ENCODE data around the gene TFAP2B. TPM values are rescaled to one million over a fixed set of nuclear protein-coding genes. Genes with fewer than 3 reads are reported as not detected.

TFAP2B gene
- polyA plus RNA-seq (2013, experiment 1 of 2; ENCODE audit: insufficient read length), result not detected
- polyA plus RNA-seq (2013, experiment 2 of 2; ENCODE audit: insufficient read length), result not detected

DNA sequence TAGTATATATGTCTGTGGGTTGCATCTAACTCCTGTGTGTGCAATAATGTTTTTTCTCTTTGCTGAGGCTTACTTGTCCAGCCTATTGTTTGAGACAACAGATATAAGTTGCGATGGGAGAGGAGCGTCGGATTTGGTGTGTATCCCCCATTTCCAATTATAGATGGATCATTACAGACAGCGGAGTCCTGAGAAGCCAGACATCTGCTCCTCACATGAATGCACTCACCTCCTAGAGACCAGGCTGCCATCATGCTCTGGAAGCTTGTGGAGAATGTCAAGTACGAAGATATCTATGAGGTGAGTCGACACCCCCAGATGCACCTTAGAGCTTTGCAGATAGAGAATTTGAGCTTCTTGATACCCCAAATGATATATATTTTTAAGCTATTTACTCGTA, at the start of gene TFAP2B:
Gene TFAP2B (plus strand): TSS at position 199 of the 400 bp plus-strand sequence. CDS start 21 bp downstream, at position 220.
- no peak for DNase-seq

DNA sequence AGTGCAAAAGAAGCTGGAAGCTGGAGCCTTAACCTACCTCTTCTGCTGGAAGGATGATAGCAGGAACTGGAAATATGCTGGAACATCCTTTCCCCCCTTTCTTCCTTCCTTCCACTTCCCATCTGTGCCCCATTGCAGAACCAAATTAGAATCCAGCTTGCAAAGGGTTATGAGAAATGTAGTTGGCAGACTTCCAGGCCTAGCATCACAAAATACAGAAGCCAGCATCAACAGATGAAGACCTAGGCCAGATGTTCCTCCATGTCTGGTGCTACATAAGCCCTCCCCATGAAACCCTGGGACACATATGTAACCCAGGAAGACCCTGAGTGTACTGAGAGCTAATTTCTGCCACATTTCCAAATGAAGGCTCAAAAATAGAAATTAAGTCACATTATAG, 40.0 kb upstream of the TFAP2B start:
- DNase-seq, result no peak

DNA sequence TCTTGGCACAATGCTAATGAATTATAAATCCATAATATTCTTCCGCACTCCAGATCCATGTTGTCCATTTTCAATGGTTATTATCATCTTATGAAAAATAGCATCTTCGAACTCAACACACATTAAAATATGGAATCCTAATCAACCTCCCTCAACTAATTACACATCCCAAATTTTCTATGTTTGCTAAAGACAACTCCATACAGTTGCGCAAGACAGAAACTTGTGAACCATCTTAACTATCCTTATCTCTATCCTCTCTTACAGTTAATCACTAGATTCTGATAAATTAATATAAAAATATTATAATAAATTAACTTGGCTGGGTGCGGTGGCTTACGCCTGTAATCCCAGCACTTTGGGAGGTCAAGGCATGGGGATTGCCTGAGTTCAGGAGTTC, 38.3 kb upstream of the TFAP2B start:
- DNase-seq, result no peak

DNA sequence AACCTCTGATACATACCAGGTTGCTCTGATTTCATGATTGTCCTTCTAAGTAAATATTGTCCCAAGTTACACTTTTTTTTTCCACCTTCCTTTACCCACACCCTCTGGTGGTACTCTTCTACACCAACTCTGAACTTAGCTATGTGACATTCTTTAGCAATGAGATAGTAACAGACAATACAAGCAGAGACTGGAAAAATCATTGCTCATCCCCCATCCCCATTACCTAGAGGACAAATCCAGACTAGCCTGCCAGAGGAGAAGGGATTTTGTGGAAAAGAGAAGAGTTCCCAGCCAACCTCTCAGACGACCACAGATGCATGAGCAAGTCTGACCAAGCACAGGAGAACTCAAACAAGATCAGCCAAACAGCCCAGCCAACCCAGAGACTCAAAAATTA, 32.8 kb upstream of the TFAP2B start:
- DNase-seq, result no peak

DNA sequence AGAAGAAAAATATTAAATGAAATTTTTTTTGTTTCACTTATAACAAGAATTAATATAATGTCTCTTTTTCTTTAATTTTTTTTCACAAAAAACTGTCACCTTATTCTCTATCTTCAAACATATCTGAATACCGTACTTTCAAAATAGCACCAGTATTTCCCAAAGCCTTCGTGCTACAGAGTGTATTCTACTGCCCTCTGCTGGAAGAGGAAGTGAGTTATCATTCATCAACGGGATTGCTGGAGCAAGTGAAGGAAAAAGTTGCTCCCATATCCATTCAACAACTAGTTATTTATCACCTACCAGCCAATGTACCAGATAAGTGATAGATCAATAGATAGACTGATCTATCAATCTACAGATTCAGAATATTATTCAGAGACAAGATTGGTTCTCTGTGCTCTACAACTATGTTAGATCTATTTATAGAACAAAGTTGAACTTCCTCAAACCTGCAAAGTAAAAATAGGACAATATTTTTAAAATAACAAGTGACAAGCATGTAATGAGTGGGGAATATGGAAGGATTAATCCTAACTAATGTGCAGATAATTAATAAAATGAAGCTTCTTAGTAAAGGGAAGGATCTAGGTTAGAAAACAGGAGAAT, 26.7 kb upstream of the TFAP2B start:
- peak; percentile 12 for DNase-seq

DNA sequence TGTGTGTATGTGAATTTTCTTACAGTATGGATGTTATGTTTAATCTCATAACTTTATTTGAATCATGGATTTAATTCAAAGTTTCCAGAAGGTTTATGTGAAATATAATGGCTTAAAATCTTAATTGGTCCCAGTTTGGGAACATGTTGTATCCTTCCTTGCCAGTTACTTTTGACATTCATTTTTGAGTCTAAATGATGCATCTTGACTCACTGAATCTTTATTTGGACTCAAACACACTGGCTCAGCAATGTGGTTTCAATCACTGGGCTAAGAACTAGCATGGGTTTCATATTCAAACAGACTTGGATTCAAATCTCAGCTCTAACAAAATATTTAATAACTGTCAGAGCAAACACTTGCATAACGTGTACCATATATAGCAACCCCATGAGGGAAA, 25.9 kb upstream of the TFAP2B start:
- DNase-seq, result no peak

DNA sequence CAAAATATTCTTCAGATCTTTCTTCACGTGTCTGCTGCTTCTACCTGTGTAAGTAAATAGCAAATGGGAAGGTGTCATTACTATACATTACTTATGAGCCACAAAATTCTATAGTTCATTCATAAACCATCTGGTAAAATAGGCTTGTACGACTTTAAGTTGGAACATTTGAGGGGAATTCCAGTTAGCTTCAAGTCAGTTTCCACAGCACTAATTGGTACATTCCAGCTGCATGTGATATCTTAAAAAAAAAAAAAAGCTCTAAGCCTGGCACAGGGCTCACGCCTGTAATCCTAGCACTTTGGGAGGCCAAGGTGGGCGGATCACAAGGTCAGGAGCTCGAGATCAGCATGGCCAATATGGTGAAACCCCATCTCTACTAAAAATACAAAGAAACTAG, 23.1 kb upstream of the TFAP2B start:
- DNase-seq, result no peak

DNA sequence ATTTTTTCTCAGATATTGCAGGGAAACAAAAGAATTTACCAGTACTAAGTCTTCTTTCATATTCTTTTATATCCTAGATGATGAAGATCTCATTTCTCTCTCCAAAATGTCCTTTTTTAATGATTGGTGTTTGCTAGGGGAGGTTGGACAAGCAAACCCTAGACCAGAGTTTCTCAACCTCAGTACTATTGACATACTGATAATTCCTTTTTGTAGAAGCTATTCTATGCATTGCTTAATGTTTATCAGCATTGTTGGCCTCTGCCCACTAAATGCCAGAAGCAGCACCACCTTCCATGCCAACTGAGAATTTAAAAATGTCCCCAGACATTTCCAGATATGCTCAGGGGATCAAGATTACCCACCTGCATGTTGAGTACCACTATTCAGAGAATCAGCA, 14.4 kb upstream of the TFAP2B start:
- no peak for DNase-seq

DNA sequence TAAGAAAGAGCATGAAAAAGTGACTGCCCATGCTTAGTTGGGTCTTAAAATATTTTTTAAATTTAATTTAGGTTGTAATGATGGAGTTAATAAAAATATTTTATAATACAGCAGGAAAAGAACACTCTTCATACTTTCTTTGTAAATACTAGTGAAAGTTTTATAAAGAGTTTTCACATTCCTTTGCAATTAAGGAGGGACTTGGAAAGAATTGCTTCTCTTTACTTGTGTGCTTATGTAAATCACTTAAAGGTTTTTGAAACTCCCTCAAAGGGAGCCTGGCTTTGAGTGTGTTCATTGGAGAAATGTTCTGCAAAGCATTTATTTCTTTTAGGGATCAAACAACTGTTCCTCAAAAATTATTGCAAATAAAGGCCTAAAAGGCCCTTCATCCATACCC, 11.6 kb upstream of the TFAP2B start:
- no peak for DNase-seq

DNA sequence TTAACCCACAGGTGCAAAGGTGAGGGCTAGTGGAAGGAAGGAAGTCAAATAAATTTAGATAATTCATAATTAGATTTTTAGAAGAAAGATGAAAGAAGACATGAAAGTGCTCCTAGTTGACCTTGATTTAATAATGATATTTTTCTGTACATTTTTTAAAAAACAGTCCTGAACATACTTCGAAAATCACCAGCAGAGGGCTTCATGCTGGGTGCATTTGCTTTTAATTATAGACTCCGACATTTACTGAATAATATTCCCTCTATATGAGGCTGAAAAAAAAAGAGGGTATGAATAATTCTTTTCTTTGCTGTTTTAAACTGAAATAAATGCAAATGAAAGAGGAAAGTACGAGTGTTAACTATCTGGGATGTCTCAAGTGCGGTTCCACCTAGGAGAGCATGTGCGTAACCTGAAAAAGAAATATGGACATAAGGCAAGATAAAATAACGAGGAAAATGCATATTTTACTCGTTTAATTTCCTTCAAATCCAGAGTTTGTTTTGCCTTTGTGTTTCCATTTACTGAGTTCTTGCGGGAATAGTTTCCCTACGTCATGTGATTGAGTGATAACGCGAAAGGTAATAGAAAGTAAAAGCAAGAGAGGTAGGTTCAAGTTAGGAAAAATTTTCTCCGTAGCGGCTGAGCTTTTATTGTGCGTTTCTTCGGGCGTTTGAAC, 3.1 kb upstream of the TFAP2B start:
- DNase-seq, result no peak

DNA sequence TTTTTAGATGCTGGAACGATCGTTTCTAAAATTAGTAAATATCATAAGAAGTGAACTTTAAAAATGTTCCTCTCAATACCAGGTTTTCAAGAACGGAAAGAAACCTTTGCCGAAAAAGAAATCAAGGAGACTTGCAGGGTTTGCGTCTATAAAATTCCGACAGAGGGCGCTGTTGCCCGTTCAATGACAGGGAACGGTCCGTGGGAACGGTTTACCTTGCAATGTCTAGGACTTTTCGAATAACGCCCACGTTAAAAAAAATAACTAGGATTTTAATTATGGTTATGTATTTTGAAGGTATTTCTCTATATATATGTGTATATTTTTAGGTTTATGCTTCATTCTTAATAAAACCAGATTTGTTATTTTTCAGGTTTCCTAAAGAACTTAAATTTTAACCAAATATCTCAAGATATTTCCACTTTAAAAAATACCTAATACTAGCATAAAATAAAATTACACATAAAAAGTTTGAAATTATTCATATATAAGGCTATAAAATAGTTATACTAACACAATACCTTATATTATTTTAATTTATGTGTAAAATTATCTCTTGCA, 2.5 kb upstream of the TFAP2B start:
- peak; percentile 53 for DNase-seq

DNA sequence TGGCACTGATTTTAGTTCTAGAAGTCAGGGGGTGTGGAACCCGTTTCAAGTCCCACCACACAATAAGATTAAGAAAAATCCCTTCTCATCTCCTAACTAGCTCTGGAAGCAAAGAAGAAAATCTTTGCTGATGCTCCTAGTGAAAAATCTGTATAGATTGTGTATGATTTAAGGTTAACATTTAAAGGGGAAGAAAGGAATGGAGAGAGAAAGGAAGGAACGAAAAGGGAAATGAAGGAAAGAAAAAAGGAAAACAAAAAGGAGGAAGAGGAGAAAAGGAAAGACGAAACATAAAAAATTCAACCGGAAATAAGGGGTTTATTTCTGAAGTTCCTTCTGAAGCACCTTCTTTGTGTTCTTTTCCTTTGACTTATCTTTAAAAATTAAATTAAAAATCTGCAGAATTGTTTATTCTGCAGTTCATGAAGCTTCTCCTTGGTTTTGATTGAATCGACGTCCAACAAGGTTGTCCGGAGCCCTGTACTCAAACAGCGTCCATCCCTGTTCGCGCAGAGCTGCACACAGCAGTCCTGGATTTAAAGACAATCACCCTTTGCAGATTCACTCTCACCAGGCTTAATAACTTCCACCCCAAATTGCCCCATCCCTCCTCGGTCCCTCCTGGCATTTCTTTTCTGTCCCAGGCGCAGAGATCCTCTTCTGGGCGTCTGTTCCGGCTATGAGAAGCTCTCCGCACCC, 1.6 kb upstream of the TFAP2B start:
- no peak for DNase-seq

DNA sequence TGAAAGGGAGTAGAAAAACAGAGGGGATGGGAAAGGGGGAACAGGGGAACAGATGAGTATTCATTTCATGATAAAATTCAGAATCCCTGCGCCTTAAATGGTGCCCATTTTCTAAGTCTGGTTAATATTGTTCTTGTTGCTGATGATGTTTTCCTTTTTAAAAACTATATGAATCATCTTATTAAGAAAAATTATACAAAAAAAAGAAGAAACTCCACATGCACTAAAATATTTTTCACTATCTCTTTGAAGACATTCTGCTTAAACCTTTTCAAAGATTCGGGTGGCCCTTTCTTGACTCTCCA, 1.1 kb upstream of the TFAP2B start:
- DNase-seq, result no peak

DNA sequence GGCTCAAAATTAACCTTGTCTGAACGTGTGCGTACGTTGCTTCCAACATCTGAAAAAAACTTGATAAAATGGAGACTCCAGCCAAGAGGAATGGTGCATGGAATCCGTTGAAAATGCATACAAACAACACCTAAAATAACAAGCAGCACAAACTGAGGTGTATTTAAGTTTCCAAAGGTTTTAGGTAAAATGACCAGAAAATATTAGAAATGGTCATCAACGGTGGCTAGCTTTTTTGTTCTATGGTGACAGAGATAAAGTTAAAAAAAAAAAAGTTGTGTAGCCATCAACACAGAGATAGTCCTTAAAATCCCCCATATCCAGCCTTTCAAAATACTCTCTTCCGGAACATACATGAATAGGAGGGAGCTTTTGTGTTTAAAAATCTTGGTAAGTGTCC, 651 bp upstream of the TFAP2B start:
- DNase-seq, result no peak

DNA sequence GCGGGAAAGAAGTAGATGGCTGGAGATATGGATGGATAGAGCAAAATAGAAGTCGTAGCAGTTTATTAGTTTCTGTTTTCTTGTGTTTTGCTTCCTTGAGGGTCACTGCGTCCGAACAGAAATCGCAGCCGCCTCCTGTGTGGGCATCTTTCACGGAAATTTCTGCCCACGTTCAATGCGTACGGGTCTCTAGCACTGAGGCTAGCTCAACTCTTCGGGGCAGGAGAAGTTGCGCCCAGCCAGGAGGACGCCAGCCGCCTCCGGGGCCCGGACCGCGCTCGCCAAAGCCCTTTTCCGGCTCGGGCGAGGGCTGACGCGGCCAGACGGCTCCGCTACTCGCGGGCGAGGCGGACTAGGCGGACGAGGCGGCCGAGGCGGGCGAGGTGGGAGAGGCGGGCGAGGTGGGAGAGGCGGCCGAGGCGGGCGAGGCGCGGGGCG, 814 bp downstream of the TFAP2B start:
- peak; percentile 2 for DNase-seq

DNA sequence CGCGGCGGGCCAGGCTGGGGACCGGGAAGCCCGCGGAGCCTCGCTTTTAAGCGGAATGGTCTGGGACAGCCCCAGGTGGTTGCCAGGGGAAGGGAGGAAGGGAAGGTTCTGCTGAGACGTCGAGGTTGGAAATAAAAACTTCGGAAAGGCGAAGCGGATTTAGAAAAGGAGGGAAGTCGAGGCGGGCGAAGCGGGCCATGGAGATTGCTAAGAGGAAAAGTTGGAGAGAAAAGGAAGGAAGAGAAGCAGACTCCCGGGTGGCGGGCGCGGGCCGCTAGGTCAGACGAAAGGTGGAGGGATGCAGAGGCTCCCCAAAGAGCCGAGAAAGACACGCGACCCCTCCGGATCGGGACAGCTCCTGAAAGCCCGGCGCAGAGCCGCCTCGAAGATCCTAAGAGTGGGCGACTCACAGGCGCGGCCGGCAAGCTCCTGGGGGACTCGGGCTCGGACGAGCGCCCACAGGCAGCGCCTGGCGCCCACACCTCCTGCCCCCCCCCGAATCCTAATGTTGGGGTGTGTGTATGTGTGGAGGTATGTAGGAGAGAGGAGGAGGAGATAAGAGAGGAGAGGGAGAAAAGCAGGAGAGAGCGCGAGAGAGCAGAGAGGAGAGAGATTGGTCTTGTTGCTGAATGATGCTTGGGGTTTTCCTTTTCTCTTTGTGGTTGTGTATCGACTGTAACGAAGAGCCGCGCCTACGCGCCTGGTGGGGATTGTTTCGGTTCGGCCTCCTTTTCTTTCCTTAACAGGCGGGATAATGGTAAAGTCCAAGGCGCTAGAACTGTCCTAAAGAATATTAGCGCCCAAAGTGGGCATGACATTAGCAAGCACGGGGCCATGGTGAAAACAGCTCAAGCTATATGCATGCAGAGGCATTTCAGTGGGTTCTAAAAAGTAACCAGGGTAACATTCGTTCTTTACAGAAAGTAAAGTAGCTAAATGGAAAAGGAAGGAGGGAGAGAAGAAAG, 1.5 kb downstream of the TFAP2B start:
- no peak for DNase-seq

DNA sequence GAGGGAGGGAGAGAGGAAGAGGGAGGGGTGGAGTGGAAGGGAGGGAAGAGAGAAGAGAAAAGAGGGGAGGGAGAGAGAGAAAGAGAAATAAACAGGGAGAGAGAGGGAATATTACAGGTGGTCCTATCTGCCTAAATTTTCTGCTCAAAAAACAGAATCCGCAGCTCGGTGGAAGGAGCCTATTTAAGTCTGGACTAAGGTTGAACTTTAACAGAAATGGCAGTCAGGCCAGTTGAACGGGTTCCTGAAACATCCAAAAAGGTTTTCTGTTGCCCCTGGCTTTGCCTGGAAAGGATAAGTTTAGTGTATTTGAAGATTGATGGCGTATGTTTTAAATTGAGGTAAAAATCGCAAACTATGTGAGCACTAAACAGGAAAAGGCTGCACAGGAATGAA, 2.2 kb downstream of the TFAP2B start:
- DNase-seq, result no peak

DNA sequence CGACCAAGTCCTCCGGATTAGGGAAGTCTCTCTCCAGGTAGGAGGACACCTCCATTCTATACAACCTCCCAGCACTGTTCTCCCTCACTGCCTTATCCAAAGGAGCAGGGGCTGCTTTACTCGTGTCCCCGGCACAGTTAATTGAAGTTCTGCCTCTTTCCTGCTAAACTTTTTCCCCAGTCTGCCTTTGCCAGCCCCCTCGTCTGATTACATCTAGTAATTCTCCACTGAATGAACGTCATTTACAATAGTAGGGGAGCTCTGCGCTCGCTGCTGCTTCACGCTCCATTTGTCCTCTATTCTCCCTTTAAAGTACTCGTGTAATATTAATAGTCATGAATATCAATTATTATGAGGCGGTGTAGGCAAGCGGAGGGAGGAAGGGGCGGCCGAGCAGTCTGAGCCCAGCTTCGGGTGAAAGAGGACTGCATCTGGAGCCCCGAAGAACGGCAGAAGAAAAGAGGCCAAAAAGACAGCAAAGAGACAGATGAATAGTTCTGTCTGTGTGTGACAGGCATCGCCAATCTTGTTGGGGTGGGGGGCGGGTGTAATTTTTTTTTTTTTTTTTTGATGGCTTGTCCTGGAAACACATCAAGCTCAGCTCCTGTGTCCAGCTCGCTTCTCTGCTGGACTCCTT, 2.9 kb downstream of the TFAP2B start:
- no peak for DNase-seq

DNA sequence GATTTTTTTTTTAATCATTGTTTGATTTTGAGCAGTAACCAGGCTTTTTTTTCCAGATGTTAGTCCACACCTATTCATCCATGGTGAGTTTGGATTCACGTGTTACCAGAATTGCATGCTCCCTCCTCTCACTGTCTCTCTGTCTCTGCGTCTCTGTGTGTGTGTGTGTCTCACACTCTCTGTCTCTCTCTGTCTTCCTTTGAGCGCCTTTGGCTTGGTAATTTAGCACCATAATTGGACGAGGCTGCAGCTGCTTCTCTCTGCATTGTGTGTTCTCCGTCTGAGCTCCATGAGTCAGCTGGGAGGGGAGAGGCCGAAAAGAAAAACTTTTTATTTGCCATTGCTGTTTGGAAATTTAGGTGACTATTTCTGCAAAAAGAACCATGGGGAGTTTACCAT, 3.4 kb downstream of the TFAP2B start:
- no peak for DNase-seq

DNA sequence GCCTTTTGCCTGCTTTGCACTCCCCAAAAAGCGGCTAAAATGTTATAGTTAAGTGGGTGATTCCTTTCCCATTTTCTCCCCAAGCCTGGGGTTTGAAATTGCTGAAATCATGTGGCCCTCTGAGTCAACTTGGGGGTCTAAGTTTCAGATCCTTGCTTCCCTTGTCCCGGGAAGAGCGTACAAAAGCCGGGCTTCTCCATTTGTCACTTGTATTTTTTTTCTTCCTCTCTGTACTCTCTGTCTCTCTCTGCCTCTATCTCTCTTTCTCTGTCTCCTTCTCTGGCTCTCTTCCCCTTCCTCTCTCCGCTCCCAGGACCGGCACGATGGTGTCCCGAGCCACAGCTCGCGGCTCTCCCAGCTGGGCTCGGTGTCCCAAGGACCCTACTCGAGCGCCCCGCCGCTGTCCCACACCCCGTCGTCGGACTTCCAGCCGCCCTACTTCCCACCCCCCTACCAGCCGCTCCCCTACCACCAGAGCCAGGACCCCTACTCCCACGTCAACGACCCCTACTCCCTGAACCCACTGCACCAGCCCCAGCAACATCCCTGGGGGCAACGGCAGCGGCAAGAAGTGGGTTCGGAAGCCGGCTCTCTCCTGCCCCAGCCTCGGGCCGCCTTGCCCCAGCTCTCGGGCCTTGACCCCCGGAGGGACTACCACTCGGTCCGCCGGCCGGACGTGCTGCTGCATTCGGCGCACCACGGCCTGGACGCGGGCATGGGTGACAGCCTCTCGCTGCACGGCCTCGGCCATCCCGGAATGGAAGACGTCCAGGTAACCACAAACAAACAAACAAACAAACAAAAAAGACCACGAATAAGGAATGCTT, 4.6 kb downstream of the TFAP2B start:
- DNase-seq, result no peak

DNA sequence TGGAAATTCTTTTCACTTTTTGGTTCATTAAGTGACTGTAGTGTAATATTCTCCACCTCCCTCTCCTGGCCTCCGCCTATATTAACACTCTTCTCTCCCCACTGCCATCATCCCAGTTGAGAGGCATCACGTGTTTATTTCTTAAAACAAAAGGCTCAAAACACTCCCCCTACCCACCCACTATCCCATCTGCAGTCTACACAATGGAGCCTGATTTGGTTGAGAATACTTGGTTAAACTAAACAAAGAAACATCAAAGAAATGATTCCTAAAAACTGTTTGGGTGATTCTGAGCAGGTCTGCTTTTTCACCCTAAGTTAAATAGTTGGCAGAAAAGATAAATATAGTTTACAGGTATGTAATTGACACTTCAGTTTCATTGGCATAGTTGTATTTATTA, 5.9 kb downstream of the TFAP2B start:
- DNase-seq, result no peak
